ENCODE results near the gene TLR1. TPM values are rescaled to one million over a fixed set of nuclear protein-coding genes. Genes with fewer than 3 reads are reported as not detected.

The TLR1 gene
- total RNA-seq, 1 donor from 2014 or later: 6.3 TPM

DNA sequence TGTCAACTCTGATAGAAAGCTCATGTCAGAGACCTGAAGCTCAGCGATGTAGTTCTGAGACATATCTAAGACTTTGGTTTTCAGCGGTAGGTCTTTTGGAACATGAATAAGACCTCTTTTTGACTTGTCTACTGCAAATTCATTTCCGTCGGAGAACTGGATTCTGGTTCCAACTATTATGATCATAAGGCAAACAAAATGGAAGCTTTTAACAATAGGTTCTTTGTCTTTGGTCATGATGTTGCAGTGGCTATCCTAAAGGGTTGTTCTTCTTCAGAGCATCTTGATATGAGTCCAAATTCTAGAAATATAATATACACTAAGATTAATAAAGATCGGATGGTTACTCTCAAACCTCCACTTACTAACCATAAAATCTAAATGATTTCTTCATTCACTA is 24.6 kb upstream of the TLR1 start:
- H3K9me3 ChIP-seq (ENCODE audit: control insufficient read depth in 3 of 3, low read length in 3 of 3): no peaks in the 10 kb centered on the region
- no peaks in the 10 kb centered on the region for H3K27me3 ChIP-seq (ENCODE audit: control insufficient read depth in 3 of 3, insufficient read depth in 3 of 3, low read length in 3 of 3)
- no peak overlapping the region for H3K9ac ChIP-seq (ENCODE audit: low read depth in 1 of 3, low read length in 3 of 3)
- H3K27ac ChIP-seq (ENCODE audit: low read depth, low read length): no peak overlapping the region
- H3K4me1 ChIP-seq (ENCODE audit: control insufficient read depth in 3 of 3, insufficient read depth in 3 of 3, low read length in 3 of 3): no peaks in the 10 kb centered on the region
- no peaks in the 10 kb centered on the region for H3K36me3 ChIP-seq (ENCODE audit: control insufficient read depth in 3 of 3, insufficient read depth in 3 of 3, low read length in 3 of 3)
- H3K4me3 ChIP-seq (ENCODE audit: low read length in 3 of 3): no peak overlapping the region

DNA sequence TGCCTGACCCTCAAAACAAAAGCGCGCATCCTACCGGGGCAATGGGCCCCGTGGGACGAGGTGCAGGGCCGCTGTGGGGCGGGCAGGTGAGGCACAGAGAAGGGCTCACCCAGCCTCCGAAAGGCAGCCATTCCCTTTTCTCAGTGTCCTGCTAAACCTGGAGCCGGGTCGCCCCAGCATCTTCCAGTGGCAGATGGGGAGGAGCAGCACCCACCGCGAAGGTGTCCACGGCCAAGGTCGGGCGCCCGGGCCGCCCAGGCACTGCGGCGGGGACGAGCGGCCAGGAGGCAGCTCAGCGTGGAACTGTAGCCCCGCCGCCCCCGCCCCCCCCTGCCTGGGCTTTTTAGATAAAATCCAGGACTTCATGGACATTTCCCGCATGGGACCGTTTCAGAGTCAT is 19.2 kb upstream of the TLR1 start:
- Histone ChIP-seq H3K36me3 (ENCODE audit: control insufficient read depth in 3 of 3, insufficient read depth in 3 of 3, low read length in 3 of 3) (no peaks in the 10 kb centered on the region), H3K27me3 (ENCODE audit: control insufficient read depth in 3 of 3, insufficient read depth in 3 of 3, low read length in 3 of 3) (no peaks in the 10 kb centered on the region), H3K4me3 (ENCODE audit: low read length in 3 of 3) (no peak overlapping the region), H3K9ac (ENCODE audit: low read depth in 1 of 3, low read length in 3 of 3) (no peak overlapping the region), H3K9me3 (ENCODE audit: control insufficient read depth in 3 of 3, low read length in 3 of 3) (peaks cover 0 to 3% (median 0%) of the 10 kb centered on the region in 3 donors), H3K27ac (ENCODE audit: low read depth, low read length) (no peak overlapping the region), H3K4me1 (ENCODE audit: control insufficient read depth in 3 of 3, insufficient read depth in 3 of 3, low read length in 3 of 3) (no peaks in the 10 kb centered on the region)

DNA sequence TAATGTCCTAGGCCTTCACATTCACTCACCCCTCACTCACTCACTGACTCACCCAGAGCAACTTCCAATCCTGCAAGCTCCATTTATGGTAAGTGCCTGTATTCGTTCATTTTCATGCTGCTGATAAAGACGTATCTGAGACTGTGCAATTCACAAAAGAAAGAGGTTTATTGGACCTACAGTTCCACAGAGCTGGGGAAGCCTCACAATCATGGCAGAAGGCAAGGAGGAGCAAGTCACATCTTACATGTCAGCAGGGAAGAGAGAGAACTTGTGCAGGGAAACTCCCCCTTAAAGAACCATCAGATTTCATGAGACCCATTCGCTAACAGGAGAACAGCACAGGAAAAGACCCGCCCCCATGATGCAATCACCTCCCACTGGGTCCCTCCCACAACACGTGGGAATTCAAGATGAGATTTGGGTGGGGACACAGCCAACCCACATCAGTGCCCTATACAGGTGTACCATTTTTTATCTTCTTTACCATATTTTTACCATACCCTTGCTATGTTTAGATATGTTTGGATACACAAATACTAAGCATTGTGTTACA is 18.2 kb upstream of the TLR1 start:
- Histone ChIP-seq H3K9me3 (ENCODE audit: control insufficient read depth in 3 of 3, low read length in 3 of 3) (peaks cover 0 to 3% (median 0%) of the 10 kb centered on the region in 3 donors), H3K36me3 (ENCODE audit: control insufficient read depth in 3 of 3, insufficient read depth in 3 of 3, low read length in 3 of 3) (no peaks in the 10 kb centered on the region), H3K4me3 (ENCODE audit: low read length in 3 of 3) (no peak overlapping the region), H3K27ac (ENCODE audit: low read depth, low read length) (no peak overlapping the region), H3K9ac (ENCODE audit: low read depth in 1 of 3, low read length in 3 of 3) (no peak overlapping the region), H3K4me1 (ENCODE audit: control insufficient read depth in 3 of 3, insufficient read depth in 3 of 3, low read length in 3 of 3) (no peaks in the 10 kb centered on the region), H3K27me3 (ENCODE audit: control insufficient read depth in 3 of 3, insufficient read depth in 3 of 3, low read length in 3 of 3) (no peaks in the 10 kb centered on the region)

DNA sequence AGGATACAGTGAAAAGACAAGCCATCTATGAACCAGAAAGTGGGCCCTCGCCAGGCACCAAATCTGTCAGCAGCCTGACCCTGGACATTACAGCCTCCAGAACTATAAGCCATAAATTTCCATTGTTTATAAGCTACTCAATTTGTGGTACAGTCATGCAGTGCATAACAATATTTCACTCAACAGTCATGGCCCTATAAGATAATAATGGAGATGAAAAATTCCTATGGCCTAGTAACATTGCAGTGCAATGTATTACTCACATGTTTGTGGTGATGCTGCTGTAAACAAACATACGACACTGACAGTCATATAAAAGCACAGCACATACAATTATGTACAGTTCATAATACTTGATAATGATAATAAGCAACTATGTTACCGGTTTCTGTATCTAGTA is 17.1 kb upstream of the TLR1 start:
- Histone ChIP-seq H3K9me3 (ENCODE audit: control insufficient read depth in 3 of 3, low read length in 3 of 3) (peaks cover 0 to 3% (median 0%) of the 10 kb centered on the region in 3 donors), H3K4me3 (ENCODE audit: low read length in 3 of 3) (no peak overlapping the region), H3K27ac (ENCODE audit: low read depth, low read length) (no peak overlapping the region), H3K9ac (ENCODE audit: low read depth in 1 of 3, low read length in 3 of 3) (no peak overlapping the region), H3K36me3 (ENCODE audit: control insufficient read depth in 3 of 3, insufficient read depth in 3 of 3, low read length in 3 of 3) (no peaks in the 10 kb centered on the region), H3K27me3 (ENCODE audit: control insufficient read depth in 3 of 3, insufficient read depth in 3 of 3, low read length in 3 of 3) (no peaks in the 10 kb centered on the region), H3K4me1 (ENCODE audit: control insufficient read depth in 3 of 3, insufficient read depth in 3 of 3, low read length in 3 of 3) (no peaks in the 10 kb centered on the region)

DNA sequence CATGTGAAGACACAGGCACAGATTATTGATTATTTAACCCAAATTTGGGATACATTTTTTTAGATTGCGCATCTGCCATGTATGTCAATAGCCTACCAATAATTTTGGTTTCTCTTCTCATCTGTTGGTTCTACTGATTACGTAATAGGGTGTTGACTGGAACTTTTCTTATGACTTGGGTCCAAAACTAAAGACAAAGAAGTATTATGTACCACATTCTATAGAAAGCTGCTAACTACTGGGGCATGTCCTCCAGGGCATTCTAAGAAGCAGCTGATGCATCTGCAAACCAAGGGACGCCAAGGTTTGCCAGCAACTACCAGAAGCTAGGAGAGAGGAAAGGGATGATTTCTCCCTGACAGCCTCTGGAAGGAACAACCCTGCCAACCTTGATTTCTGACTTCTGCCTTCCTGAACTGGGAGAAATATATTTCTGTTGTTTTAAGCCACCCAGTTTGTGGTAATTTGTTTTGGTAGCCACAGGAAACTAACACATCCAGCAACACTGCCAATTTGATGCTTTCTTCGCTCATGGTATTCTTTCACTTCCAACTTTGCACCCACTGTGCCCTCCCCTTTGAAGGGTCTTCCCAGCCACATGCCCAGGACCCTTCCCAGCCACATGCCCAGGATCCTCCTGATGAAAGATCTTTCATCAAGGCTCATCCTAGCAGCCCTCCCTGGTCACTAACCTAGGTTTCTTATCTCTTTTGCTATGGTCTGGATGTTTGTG is 15.9 kb upstream of the TLR1 start:
- Histone ChIP-seq H3K9me3 (ENCODE audit: control insufficient read depth in 3 of 3, low read length in 3 of 3) (peaks cover 0 to 3% (median 0%) of the 10 kb centered on the region in 3 donors), H3K4me3 (ENCODE audit: low read length in 3 of 3) (no peak overlapping the region), H3K27me3 (ENCODE audit: control insufficient read depth in 3 of 3, insufficient read depth in 3 of 3, low read length in 3 of 3) (no peaks in the 10 kb centered on the region), H3K4me1 (ENCODE audit: control insufficient read depth in 3 of 3, insufficient read depth in 3 of 3, low read length in 3 of 3) (no peaks in the 10 kb centered on the region), H3K36me3 (ENCODE audit: control insufficient read depth in 3 of 3, insufficient read depth in 3 of 3, low read length in 3 of 3) (no peaks in the 10 kb centered on the region), H3K27ac (ENCODE audit: low read depth, low read length) (no peak overlapping the region), H3K9ac (ENCODE audit: low read depth in 1 of 3, low read length in 3 of 3) (no peak overlapping the region)

DNA sequence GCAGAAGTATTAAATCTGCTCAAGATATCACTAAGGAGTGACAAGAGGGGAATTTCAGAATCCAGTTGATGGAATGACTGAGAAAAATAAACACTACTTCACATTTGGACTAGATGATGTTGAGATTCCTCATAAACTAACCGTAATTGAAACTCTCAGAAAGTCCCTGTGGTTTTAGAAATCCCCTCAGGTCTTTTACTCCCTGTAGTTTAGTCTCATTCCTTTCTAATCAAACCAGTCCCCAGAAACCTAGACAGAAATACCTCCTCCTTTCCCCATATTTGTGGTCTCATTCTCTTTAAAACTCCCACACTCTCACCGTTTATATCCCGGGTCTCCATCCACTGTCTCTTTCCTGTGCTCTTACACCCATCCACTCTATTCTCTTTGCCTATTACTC is 15.0 kb upstream of the TLR1 start:
- Histone ChIP-seq H3K27me3 (ENCODE audit: control insufficient read depth in 3 of 3, insufficient read depth in 3 of 3, low read length in 3 of 3) (no peaks in the 10 kb centered on the region), H3K4me1 (ENCODE audit: control insufficient read depth in 3 of 3, insufficient read depth in 3 of 3, low read length in 3 of 3) (no peaks in the 10 kb centered on the region), H3K36me3 (ENCODE audit: control insufficient read depth in 3 of 3, insufficient read depth in 3 of 3, low read length in 3 of 3) (no peaks in the 10 kb centered on the region), H3K9me3 (ENCODE audit: control insufficient read depth in 3 of 3, low read length in 3 of 3) (peaks cover 0 to 3% (median 0%) of the 10 kb centered on the region in 3 donors), H3K9ac (ENCODE audit: low read depth in 1 of 3, low read length in 3 of 3) (no peak overlapping the region), H3K27ac (ENCODE audit: low read depth, low read length) (no peak overlapping the region), H3K4me3 (ENCODE audit: low read length in 3 of 3) (no peak overlapping the region)

DNA sequence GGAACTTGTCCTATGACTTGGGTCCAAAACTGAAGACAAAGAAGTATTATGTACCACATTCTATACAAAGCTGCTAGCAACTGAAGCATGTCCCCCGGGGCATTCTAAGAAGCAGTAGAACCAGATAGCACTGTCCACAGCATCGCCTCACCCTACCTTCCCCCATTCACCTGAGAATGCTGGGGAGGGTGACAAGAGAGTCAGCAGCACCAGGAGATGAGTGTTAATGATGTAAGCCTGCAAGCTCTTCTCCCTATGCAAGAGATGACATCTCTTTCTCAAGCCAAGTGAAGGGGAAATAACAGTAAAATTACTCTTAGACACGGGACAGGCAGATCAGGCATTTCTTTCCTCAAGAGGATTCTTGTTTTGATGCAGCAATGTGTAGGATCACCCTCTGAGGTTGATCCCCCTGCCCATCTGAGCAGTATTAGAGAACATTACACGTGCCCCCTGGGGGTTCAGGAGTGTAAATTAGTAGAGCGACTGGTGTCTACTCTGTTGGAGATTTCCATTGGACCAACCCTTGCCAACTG is 13.9 kb upstream of the TLR1 start:
- Histone ChIP-seq H3K4me1 (ENCODE audit: control insufficient read depth in 3 of 3, insufficient read depth in 3 of 3, low read length in 3 of 3) (no peaks in the 10 kb centered on the region), H3K36me3 (ENCODE audit: control insufficient read depth in 3 of 3, insufficient read depth in 3 of 3, low read length in 3 of 3) (no peaks in the 10 kb centered on the region), H3K27ac (ENCODE audit: low read depth, low read length) (no peak overlapping the region), H3K9me3 (ENCODE audit: control insufficient read depth in 3 of 3, low read length in 3 of 3) (peaks cover 0 to 3% (median 0%) of the 10 kb centered on the region in 3 donors), H3K27me3 (ENCODE audit: control insufficient read depth in 3 of 3, insufficient read depth in 3 of 3, low read length in 3 of 3) (no peaks in the 10 kb centered on the region), H3K9ac (ENCODE audit: low read depth in 1 of 3, low read length in 3 of 3) (no peak overlapping the region), H3K4me3 (ENCODE audit: low read length in 3 of 3) (no peak overlapping the region)

DNA sequence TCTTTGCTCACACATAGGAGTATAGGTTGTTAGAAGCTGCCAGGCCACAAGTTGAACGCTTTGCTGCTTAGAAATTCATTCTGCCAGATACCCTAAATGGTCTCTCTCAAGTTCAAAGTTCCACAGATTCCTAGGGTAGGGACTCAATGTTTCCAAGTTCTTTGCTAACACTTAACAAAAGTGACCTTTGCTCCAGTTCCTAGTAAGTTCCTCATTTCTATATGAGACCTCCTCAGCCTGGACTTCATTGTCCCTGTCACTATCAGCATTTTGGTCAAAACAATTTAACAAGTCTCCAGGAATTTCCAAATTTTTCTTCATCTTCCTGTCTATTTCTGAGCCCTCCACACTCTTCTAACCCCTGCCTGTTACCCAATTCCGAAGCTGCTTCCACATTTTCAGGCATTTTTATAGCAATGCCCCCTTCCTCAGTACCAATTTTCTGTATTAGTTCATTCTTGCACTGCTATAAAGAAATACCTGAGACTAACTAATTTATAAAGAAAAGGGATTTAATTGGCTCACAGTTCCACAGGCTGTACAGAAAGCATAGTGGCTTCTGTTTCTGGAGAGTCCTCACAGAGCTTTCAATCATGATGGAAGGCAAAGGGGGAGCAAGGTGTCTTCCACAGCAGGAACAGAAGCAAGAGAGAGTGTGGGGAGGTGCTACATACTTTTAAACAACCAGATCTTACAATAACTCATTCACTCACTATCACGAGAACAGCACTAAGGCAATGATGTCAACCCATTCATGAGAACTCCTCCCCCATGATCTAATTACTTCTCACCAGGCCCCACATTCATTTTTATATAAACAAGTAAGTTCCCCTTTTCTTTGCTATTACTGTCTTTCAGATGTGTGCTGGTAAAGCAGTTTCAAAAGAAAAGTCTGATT is 11.5 kb upstream of the TLR1 start:
- Histone ChIP-seq H3K4me1 (ENCODE audit: control insufficient read depth in 3 of 3, insufficient read depth in 3 of 3, low read length in 3 of 3) (no peaks in the 10 kb centered on the region), H3K27ac (ENCODE audit: low read depth, low read length) (peak overlapping the region; percentile 48), H3K4me3 (ENCODE audit: low read length in 3 of 3) (no peak overlapping the region), H3K9me3 (ENCODE audit: control insufficient read depth in 3 of 3, low read length in 3 of 3) (no peaks in the 10 kb centered on the region), H3K9ac (ENCODE audit: low read depth in 1 of 3, low read length in 3 of 3) (no peak overlapping the region), H3K27me3 (ENCODE audit: control insufficient read depth in 3 of 3, insufficient read depth in 3 of 3, low read length in 3 of 3) (no peaks in the 10 kb centered on the region), H3K36me3 (ENCODE audit: control insufficient read depth in 3 of 3, insufficient read depth in 3 of 3, low read length in 3 of 3) (no peaks in the 10 kb centered on the region)

DNA sequence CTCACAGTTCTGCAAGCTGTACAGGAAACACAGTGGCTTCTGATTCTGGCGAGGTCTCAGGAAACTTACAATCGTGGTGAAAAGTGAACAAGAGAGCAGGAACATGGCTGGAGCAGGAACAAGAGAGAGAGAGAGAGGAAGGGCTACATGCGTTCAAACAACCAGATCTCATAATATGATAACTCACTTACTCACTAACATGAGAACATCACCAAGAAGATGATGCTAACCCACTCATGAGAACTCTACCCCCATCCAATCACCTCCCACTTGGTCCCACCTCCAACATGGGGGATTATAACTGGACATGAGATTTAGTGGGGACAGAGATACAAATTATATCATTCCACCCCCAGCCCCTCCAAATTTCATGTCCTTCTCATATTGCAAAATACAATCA is 9.8 kb upstream of the TLR1 start:
- H3K36me3 ChIP-seq (ENCODE audit: control insufficient read depth in 3 of 3, insufficient read depth in 3 of 3, low read length in 3 of 3): no peaks in the 10 kb centered on the region
- H3K27ac ChIP-seq (ENCODE audit: low read depth, low read length): no peak overlapping the region
- no peaks in the 10 kb centered on the region for H3K27me3 ChIP-seq (ENCODE audit: control insufficient read depth in 3 of 3, insufficient read depth in 3 of 3, low read length in 3 of 3)
- no peaks in the 10 kb centered on the region for H3K4me1 ChIP-seq (ENCODE audit: control insufficient read depth in 3 of 3, insufficient read depth in 3 of 3, low read length in 3 of 3)
- H3K4me3 ChIP-seq (ENCODE audit: low read length in 3 of 3): no peak overlapping the region
- H3K9ac ChIP-seq (ENCODE audit: low read depth in 1 of 3, low read length in 3 of 3): no peak overlapping the region
- H3K9me3 ChIP-seq (ENCODE audit: control insufficient read depth in 3 of 3, low read length in 3 of 3): no peaks in the 10 kb centered on the region

DNA sequence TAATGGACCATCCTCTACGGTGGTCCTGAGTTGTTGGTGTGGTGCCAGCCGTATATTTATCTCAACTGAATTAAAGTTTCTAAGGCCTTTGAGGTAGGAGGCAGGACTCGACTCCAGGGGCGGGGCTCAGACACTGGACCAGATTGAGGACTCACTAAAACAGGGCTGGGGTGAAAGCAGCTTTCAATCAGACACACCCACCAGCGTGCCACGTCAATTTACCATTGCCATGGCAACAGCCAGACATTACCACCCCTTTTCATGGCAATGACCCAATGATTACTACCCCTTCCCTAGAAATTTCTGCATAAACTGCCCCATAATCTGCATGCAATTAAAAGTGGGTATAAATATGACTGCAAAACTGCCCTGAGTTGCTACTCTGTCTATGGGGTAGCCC is 6.7 kb upstream of the TLR1 start:
- Histone ChIP-seq H3K36me3 (ENCODE audit: control insufficient read depth in 3 of 3, insufficient read depth in 3 of 3, low read length in 3 of 3) (no peaks in the 10 kb centered on the region), H3K9me3 (ENCODE audit: control insufficient read depth in 3 of 3, low read length in 3 of 3) (no peaks in the 10 kb centered on the region), H3K4me3 (ENCODE audit: low read length in 3 of 3) (no peak overlapping the region), H3K27ac (ENCODE audit: low read depth, low read length) (no peak overlapping the region), H3K9ac (ENCODE audit: low read depth in 1 of 3, low read length in 3 of 3) (no peak overlapping the region), H3K27me3 (ENCODE audit: control insufficient read depth in 3 of 3, insufficient read depth in 3 of 3, low read length in 3 of 3) (no peaks in the 10 kb centered on the region), H3K4me1 (ENCODE audit: control insufficient read depth in 3 of 3, insufficient read depth in 3 of 3, low read length in 3 of 3) (no peaks in the 10 kb centered on the region)
